Measurements from ENCODE around the gene MYL9. TPM values are rescaled to one million over a fixed set of nuclear protein-coding genes. Genes with fewer than 3 reads are reported as not detected.

MYL9 gene
- total RNA-seq, 2 experiments from 2014 or later = not detected

GRCh38 chr20:36591281-36591680, 50.0 kb downstream of the MYL9 start:
- CTCF ChIA-PET (ENCODE audit: unreplicated experiment) = interaction anchor here (0.6 kb wide), 1 partner anchor 870 kb away, joined by 3 read pairs; no protein-coding TSS in a partner anchor
- Histone ChIP-seq H3K27ac (ENCODE audit: low read depth, low read length, poor library complexity, severe bottlenecking) (no peak overlapping the region), H3K9me2 (ENCODE audit: insufficient read depth, low read length) (no peaks in the 10 kb centered on the region), H4K20me1 (ENCODE audit: insufficient read depth, low read length) (no peaks in the 10 kb centered on the region), H3K4me2 (ENCODE audit: low read length) (no peak overlapping the region), H3K36me3 (ENCODE audit: insufficient read depth, low read length) (peaks cover 68% of the 10 kb centered on the region), H3K4me3 (ENCODE audit: low read depth, low read length, poor library complexity, severe bottlenecking) (no peak overlapping the region), H3K9me3 (ENCODE audit: low read length) (no peaks in the 10 kb centered on the region), H3K79me2 (ENCODE audit: insufficient read depth, low read depth, low read length) (no peaks in the 10 kb centered on the region), H3K4me1 (ENCODE audit: insufficient read depth, low read length, poor library complexity, severe bottlenecking) (peaks cover 48% of the 10 kb centered on the region), H2AFZ (ENCODE audit: low read length) (no peak overlapping the region)
- no TSS peak for BruUV-seq (replicated peaks)
- intact Hi-C loops (cut with micrococcal nuclease; ENCODE audit: unreplicated experiment) = no loop called here
- DNase-seq (ENCODE audit: low spot score) = no peak
- no peak for TF ChIP-seq EZH2phosphoT487 (IDR thresholded peaks at IDR 0.05; ENCODE audit: borderline replicate concordance, low read depth, low read length)
- TF ChIP-seq CTCF (conservative IDR thresholded peaks at IDR 0.05; ENCODE audit: low read length) = no peak
- POLR2A ChIA-PET = interaction anchor here (0.7 to 0.9 kb wide), 3 partner anchors 14 to 395 kb away, joined by 4 to 7 read pairs (median 6); no protein-coding TSS in a partner anchor

GRCh38 chr20:36591854-36592641, 50.7 kb downstream of the MYL9 start:
- no peak overlapping the region for H3K27ac ChIP-seq (ENCODE audit: low read depth, low read length, poor library complexity, severe bottlenecking)
- H3K4me2 ChIP-seq (ENCODE audit: low read length) = no peak overlapping the region
- no peaks in the 10 kb centered on the region for H3K9me3 ChIP-seq (ENCODE audit: low read length)
- no peak overlapping the region for H2AFZ ChIP-seq (ENCODE audit: low read length)
- POLR2A ChIA-PET = interaction anchor here (0.6 to 0.9 kb wide), 4 partner anchors 13 to 395 kb away, joined by 3 to 7 read pairs (median 5); no protein-coding TSS in a partner anchor
- H3K9me2 ChIP-seq (ENCODE audit: insufficient read depth, low read length) = no peaks in the 10 kb centered on the region
- CTCF ChIA-PET (ENCODE audit: unreplicated experiment) = interaction anchor here (0.6 kb wide), 1 partner anchor 869 kb away, joined by 3 read pairs; no protein-coding TSS in a partner anchor
- TF ChIP-seq CTCF (conservative IDR thresholded peaks at IDR 0.05; ENCODE audit: low read length) (peak; percentile 70), EZH2phosphoT487 (IDR thresholded peaks at IDR 0.05; ENCODE audit: borderline replicate concordance, low read depth, low read length) (no peak)
- peaks cover 55% of the 10 kb centered on the region for H3K4me1 ChIP-seq (ENCODE audit: insufficient read depth, low read length, poor library complexity, severe bottlenecking)
- no peaks in the 10 kb centered on the region for H4K20me1 ChIP-seq (ENCODE audit: insufficient read depth, low read length)
- H3K4me3 ChIP-seq (ENCODE audit: low read depth, low read length, poor library complexity, severe bottlenecking) = no peak overlapping the region
- no peaks in the 10 kb centered on the region for H3K79me2 ChIP-seq (ENCODE audit: insufficient read depth, low read depth, low read length)
- DNase-seq (ENCODE audit: low spot score) = no peak
- intact Hi-C loops (cut with micrococcal nuclease; ENCODE audit: unreplicated experiment) = no loop called here
- H3K36me3 ChIP-seq (ENCODE audit: insufficient read depth, low read length) = peaks cover 63% of the 10 kb centered on the region
- BruUV-seq (replicated peaks) = TSS peak; percentile 43
